ENCODE measurements around the gene FGFR2.

FGFR2 gene

DNA sequence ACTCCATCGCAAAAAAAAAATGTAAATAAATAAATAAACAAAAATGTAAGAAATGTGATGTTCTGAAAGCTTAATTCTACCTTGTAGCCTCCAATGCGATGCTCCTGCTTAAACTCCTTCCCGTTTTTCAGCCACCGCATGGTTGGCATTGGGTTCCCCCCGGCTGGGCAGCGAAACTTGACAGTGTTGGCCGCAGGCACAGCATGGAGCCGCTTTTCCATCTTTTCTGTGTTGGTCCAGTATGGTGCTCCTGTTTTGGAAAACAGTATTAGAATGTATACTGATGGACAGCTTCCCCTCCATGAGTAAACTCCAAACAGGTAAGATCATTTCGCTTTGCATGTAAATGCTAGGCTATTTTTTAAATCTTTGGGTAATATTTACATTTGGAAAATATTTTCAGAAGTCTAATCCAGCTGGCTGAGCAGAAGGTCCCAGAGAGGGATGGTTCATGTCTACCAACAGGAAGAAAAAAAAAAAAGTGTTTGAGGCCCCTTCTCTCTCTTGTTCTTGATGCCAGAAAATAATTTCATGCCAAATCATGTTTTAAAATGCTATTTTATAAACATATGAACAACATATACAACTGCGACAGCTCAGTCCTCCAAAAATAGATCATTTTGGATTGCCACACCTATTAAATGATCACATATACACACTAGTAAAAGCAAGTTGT, 46.9 kb downstream of the FGFR2 start:
- no peak for DNase-seq

- DNase-seq = no peak
Measured at GRCh38 chr10:121544301-121544869, 53.9 kb downstream of the FGFR2 start.

DNA sequence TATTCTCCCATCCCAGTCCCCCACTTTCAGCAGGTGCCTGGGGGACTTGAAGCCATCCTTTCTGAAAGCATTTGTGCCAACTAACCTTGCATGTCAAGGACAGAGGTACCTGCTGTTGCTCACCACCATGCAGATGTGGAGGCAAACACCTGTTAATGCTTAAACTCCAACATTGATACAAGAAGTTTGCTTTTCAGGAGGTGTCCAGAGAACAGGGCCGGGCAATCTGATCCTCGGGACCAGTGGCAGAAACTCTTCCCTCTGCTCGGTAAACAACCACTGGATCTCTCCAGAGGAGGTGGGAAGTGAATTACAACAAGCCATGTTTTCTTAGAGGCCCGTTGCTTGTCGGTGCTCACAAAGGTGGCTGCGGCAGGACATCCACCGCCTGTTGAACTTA, 54.7 kb downstream of the FGFR2 start:
- no peak for DNase-seq

GRCh38 chr10:121541450-121542120, 56.7 kb downstream of the FGFR2 start:
- no peak for DNase-seq

- DNase-seq = no peak
Measured at GRCh38 chr10:121540732-121541395, 57.4 kb downstream of the FGFR2 start.

DNA sequence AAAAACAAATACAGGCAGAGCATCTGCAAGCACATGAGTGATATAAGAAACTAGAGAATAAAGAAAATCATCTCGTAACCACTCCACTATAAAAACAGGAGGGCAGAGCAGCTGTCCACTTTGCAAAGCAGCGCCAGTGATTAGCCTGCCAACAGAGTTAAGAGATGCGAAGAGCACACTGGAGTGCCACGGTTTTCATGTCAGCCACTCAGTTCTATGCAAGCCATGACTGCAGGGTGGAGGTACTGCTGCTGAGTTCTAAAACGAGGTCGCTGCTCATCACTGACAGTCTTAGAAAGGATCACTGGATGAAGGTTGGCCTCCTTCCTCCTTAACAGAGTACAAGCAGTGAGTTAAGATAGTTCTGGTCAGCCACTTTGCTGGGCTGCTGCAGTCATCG, 58.5 kb downstream of the FGFR2 start:
- DNase-seq = no peak

GRCh38 chr10:121536310-121536913, 61.8 kb downstream of the FGFR2 start:
- no peak for DNase-seq

DNA sequence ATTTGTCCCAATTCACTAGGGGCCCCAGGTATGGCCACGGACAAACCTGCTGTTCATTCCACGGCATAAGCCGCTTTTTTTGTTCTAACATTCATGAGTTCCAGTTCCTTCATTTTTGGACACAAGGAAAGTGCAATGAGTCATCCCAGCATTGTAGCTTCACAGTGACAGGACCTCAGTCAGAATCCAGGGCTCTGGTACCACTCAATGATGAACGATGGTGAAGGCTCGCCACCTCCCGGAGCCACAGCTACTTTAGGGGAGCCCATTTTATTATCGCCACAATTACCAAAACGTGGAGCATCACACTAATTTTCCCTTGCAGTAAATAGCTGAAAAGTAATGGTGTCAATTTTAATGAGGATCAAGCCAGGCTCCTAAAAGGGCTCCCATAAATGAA, 62.9 kb downstream of the FGFR2 start:
- no peak for DNase-seq

- no peak for DNase-seq
Measured at GRCh38 chr10:121532292-121532864, 65.9 kb downstream of the FGFR2 start.

DNA sequence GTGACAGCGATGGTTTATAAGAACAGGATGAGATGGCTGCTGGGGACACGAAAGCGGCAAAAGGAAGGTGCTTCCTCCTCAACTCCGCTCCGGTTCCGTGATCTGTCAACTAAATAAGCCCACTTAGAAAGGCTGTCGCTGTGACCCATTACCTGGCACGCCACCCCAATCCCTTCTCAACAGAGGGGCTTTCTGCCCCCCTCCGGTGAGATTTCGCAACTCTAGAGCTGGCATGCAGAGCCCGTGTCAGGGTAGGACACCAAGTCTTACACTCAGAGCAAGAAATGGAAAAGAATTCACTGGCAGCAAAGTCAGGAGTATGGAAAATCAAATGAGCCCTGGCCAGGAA, 66.4 kb downstream of the FGFR2 start:
- no peak for DNase-seq

DNA sequence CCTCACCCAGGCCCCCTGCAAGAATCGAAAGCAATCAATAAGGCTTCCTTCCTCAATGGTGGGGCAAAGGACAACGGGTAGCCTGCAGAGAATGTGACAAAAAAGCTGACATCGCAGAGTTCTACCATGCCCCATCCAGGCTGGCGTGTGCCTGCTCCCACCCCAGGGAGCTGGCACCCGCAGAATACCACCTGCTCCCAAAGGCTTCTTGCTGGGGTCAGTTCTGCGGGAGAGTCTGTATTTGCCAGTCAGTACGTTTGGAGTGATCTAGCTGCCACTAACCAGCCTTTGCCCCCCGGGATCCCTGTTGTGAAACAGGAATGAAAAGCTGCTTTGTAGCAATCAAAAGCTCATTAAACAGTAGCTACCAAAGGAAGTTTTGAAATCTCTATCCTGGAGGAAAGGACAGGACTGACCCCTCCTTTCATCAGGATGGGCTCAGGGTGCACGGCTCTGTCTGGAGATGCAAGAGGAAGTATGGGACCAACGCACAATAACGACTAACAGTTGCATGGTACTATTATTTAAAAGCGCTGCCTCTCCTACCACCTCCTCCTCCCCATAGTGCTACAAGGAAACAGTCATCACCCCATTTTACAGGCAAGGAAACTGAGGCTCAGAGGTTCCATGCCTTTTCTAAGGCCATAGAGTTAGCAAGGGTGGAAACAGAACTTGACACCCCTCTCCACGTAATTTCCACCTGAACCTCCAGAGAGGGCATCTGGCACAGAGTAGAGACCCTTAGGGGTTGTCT, 67.0 kb downstream of the FGFR2 start:
- DNase-seq = no peak

DNA sequence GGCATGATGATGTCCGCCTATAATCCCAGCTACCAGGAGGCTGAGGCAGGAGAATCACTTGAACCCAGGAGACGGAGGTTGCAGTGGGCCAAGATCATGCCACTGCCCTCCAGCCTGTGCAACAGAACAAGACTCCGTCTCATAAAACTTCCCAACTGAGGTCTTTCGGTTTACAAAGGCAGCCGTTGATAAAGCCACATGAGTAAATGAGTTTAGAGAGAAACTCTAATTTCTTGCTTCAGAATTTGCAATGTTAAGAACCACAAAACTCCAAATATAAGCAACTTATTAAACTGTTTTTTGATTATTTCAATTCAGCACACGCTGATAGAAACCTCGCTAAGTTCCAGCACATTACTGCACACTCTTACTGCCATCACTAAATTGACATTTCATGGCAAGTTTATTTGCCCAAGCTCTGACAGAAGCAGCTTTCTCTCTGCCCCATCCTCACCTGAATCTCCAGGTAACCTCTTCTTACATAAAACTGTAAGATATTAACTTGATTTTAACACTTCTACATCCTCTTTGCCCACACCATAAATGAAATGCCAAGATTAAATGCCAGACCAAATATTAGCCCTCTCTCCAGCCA, 67.7 kb downstream of the FGFR2 start:
- DNase-seq = no peak

DNA sequence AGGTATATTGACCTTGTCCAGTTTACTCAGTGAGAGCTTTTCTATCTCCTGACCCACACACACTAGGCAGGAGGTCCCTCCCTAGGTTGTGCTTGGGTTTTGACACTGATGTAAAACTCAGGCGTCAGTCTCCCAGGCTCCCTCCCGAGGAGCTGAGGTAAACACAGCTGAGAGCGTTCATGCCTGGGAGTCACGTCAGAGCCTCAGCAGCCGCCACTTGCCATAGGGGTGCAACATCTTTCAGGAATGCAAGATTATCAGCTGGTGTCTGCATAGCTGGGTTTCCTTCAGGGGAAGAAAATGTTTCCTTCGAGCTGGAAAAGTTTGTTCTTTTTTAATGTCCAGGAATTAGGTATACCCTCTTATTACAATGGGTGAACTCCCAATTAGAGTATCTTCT, 70.6 kb downstream of the FGFR2 start:
- no peak for DNase-seq

- no peak for DNase-seq
Measured at GRCh38 chr10:121526801-121527221, 71.4 kb downstream of the FGFR2 start.

- DNase-seq = no peak
Measured at GRCh38 chr10:121526135-121526790, 72.0 kb downstream of the FGFR2 start.

- DNase-seq = no peak
Measured at GRCh38 chr10:121525251-121526134, 72.8 kb downstream of the FGFR2 start.

GRCh38 chr10:121524157-121524817, 74.0 kb downstream of the FGFR2 start:
- DNase-seq = no peak

DNA sequence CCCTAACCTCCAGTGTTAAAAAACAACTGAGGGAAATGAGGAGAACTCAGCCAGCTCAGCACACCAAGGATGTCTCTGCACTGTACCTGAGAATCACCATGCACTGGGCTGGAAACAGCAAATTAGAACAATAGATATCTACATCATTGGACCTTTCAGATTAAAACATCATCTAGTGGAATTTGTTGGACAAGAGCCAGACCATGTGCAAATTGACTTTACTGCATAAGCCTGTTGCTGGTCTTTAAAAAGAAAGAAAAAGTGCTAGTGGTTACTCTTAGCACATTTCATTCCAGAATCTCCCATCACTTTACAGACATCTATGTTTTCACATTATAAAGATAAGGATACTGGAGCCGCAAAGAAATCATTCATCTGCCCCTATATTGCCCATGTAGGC, 75.4 kb downstream of the FGFR2 start:
- no peak for DNase-seq

DNA sequence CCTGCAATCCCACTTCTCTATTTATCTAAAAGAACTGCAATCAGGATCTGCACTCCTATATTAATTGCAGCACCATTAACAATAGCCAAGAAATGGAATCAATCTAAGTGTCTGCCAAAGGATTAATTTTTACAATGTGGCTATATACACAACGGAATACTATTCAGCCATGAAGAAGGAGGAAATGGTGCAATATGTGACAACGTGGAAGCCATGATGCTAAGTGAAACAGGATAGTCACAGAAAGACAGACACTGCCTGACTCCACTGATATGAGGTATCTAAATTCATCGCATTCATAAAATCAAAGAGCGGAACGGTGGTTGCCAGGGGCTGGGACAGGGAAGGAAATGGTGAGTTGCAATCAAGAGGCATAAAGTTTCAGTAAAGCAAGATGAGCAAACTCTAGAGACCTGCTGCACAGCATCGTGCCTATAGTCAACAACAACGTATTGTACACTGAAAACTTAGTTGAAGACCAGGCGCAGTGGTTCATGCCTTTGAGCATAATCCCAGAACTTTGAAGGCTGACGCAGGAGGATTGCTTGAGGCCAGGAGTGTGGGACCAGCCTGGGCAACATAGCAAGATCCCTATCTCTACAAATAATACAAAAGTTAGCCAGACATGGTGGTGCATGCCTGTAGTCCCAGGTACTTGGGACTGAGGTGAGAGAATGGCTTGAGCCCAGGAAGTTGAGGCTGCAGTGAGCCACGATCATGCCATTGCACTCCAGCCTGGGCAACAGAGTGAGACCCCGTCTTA, 76.3 kb downstream of the FGFR2 start:
- DNase-seq = no peak

Data from activated CD4-positive, CD25-positive, alpha-beta regulatory T cell treated with anti-CD3 and anti-CD28 coated beads, Interleukin-2, amount 50 U/mL, for 72 hours (primary cell).